ENCODE data around the gene TRIM44. TPM values are rescaled to one million over a fixed set of nuclear protein-coding genes. Genes with fewer than 3 reads are reported as not detected.

Gene TRIM44
- total RNA-seq, 1 experiment from 2014 or later, result 191 TPM

DNA sequence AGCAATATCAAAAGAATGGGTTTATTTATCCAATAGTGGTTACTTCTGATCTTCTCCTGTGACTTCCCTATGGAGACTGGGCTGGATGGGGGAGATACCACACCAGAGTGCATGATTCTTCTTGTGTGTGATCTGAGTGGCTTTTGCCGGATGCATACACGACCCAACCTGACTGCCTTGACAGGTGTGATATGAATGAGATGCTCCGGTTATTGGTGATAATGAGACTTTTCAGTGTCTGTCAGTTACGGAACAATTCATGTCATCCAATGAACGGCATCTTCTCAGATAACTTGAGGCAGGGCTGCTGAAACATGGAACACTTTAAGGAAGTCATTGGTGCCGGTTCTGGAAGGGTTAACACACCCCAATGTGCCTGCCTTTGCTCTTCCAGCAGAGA is 26.6 kb upstream of the TRIM44 start:
- ChIA-PET POLR2A (ENCODE audit: low non-redundant PET) (no interaction called here), CTCF (no interaction called here)
- Histone ChIP-seq H3K27me3 (replicated peaks; ENCODE audit: insufficient read depth, low read depth, low read length, poor library complexity) (no peaks in the 10 kb centered on the region), H3K4me3 (ENCODE audit: low read depth, low read length, poor library complexity, severe bottlenecking) (no peak overlapping the region), H3K27ac (ENCODE audit: low read depth, low read length, poor library complexity, severe bottlenecking) (no peak overlapping the region), H3K4me1 (ENCODE audit: insufficient read depth, low read length, poor library complexity, severe bottlenecking) (peaks cover 19% of the 10 kb centered on the region), H3K9me3 (ENCODE audit: low read depth, low read length, poor library complexity, severe bottlenecking) (no peaks in the 10 kb centered on the region), H3K36me3 (ENCODE audit: insufficient read depth, low read length, poor library complexity, severe bottlenecking) (no peaks in the 10 kb centered on the region)
- TF ChIP-seq CTCF (conservative IDR thresholded peaks at IDR 0.05; ENCODE audit: low read depth, low read length), result no peak
- TF ChIP-seq EZH2 (IDR thresholded peaks at IDR 0.05; ENCODE audit: borderline replicate concordance, low read depth, low read length, poor library complexity, severe bottlenecking), result no peak
- BruUV-seq (replicated peaks), result no TSS peak
- intact Hi-C loops (cut with micrococcal nuclease; ENCODE audit: unreplicated experiment), result no loop called here
- DNase-seq (ENCODE audit: low spot score), result no peak

- Histone ChIP-seq H3K27me3 (replicated peaks; ENCODE audit: insufficient read depth, low read depth, low read length, poor library complexity) (no peaks in the 10 kb centered on the region), H3K36me3 (ENCODE audit: insufficient read depth, low read length, poor library complexity, severe bottlenecking) (no peaks in the 10 kb centered on the region), H3K4me3 (ENCODE audit: low read depth, low read length, poor library complexity, severe bottlenecking) (no peak overlapping the region), H3K27ac (ENCODE audit: low read depth, low read length, poor library complexity, severe bottlenecking) (no peak overlapping the region), H3K9me3 (ENCODE audit: low read depth, low read length, poor library complexity, severe bottlenecking) (no peaks in the 10 kb centered on the region), H3K4me1 (ENCODE audit: insufficient read depth, low read length, poor library complexity, severe bottlenecking) (peaks cover 22% of the 10 kb centered on the region)
- no TSS peak for BruUV-seq (replicated peaks)
- CTCF ChIA-PET, result interaction anchor here (0.8 kb wide), 1 partner anchor 182 kb away, joined by 3 read pairs; no protein-coding TSS in a partner anchor
- intact Hi-C loops (cut with micrococcal nuclease; ENCODE audit: unreplicated experiment), result no loop called here
- POLR2A ChIA-PET (ENCODE audit: low non-redundant PET), result no interaction called here
- no peak for DNase-seq (ENCODE audit: low spot score)
- TF ChIP-seq CTCF (conservative IDR thresholded peaks at IDR 0.05; ENCODE audit: low read depth, low read length) (no peak), EZH2 (IDR thresholded peaks at IDR 0.05; ENCODE audit: borderline replicate concordance, low read depth, low read length, poor library complexity, severe bottlenecking) (no peak)
Observed at GRCh38 chr11:35639591-35640179, 22.9 kb upstream of the TRIM44 start.

- ChIA-PET POLR2A (ENCODE audit: low non-redundant PET) (no interaction called here), CTCF (no interaction called here)
- Histone ChIP-seq H3K9me3 (ENCODE audit: low read depth, low read length, poor library complexity, severe bottlenecking) (no peaks in the 10 kb centered on the region), H3K27ac (ENCODE audit: low read depth, low read length, poor library complexity, severe bottlenecking) (no peak overlapping the region), H3K4me3 (ENCODE audit: low read depth, low read length, poor library complexity, severe bottlenecking) (no peak overlapping the region), H3K36me3 (ENCODE audit: insufficient read depth, low read length, poor library complexity, severe bottlenecking) (no peaks in the 10 kb centered on the region), H3K27me3 (replicated peaks; ENCODE audit: insufficient read depth, low read depth, low read length, poor library complexity) (no peaks in the 10 kb centered on the region), H3K4me1 (ENCODE audit: insufficient read depth, low read length, poor library complexity, severe bottlenecking) (peaks cover 22% of the 10 kb centered on the region)
- DNase-seq (ENCODE audit: low spot score), result peak; percentile 82
- BruUV-seq (replicated peaks), result no TSS peak
- intact Hi-C loops (cut with micrococcal nuclease; ENCODE audit: unreplicated experiment), result no loop called here
- TF ChIP-seq EZH2 (IDR thresholded peaks at IDR 0.05; ENCODE audit: borderline replicate concordance, low read depth, low read length, poor library complexity, severe bottlenecking), result no peak
- TF ChIP-seq CTCF (conservative IDR thresholded peaks at IDR 0.05; ENCODE audit: low read depth, low read length), result no peak
Observed at GRCh38 chr11:35641171-35641897, 21.2 kb upstream of the TRIM44 start.
